GM19240 (cell line): ENCODE results near the gene PYROXD2.
A peak's percentile ranks its signal among the peaks of the same experiment; 100 is the strongest.
"Not testable (repeated sequence)": the region's sequence is repeated elsewhere in the genome, so short reads cannot be mapped to it uniquely, and the experiment has no call there.

Experiments
- DNase-seq: peaks from one replicate; pipeline ENCODE4 v3.0.0; 2011; ENCODE audit warnings: low spot score; ENCODE audit not compliant: insufficient read length

The PYROXD2 gene

DNA sequence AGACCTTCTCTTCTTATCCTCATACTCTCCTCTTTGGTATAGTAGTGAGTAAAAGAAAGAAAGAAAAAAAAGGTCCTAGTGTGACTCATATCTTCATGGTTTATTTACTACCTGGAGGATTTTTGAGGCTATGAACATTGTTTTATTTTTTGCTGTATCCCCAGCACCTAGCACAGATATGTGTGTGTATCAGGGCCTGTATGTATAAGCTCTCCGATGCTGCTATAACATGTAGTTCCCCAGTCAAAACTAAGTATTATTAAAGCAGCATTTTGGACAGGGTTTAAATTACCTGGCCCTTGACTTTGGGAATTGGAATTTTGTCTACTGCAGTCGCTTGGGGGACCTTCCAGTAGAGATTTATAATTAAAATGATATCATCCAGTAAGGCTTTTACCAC lies 46.3 kb downstream of the PYROXD2 start:
- DNase-seq: no peak

GRCh38 chr10:98367604-98368451 lies 47.2 kb downstream of the PYROXD2 start:
- DNase-seq: no peak

DNA sequence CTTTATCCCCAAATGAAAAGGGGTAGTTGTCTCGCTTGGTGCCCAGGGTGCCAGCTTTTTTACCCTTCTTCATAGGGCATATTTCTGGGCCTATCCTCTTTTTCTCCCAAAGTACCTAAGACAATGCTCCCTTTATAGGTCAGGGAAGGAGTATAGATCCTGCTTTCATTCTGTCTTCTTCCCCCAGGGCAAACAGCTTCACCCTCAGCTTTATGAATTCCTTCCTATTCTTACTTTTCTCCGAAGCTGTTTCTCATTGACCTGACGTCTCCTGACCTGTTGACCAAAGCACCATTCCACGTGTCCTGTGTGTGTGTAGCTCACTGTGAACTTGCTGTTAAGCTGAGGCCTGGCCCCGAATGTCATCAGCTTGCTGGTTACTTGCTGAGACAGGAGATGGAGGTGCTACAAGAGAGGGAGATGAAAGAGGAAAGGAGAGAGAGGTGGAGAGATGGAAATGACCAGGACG lies 48.9 kb downstream of the PYROXD2 start:
- DNase-seq: no peak

DNA sequence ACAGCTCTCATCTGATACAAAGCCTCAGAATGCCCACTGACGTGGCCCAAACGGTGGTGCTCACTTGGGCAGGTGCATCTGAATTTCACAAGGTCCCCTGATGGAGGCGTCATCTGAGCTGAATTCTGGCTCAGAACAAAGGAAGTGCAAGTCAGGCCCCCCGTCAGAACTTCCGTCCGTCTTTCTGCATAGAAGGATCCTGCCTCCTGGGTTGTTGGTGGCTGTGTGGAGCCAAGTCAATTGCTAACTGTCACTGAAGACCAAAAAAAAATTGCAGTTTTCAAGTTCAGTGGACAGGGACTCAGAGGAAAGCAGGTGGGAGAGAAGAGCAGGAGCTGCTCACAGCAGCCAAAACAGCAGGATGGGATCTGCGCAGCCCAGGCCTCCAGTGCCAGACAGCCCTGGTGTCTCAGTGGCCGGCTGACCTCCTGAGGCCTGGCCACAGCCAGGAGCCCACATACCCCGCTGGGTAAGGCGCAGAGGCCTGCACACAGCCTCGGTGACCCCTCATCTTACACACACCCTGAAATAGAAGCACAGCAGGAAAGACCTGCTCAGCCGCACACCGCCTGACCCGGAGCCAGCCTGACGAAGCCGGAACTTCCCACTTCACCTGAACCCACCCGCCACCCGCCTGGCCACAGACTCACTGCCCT lies 49.4 kb downstream of the PYROXD2 start:
- no peak for DNase-seq

- DNase-seq: no peak
These were observed 50.4 kb downstream of the PYROXD2 start for GRCh38 chr10:98364432-98365102.

- DNase-seq: no peak
These were observed 51.8 kb downstream of the PYROXD2 start for GRCh38 chr10:98363220-98363619.

DNA sequence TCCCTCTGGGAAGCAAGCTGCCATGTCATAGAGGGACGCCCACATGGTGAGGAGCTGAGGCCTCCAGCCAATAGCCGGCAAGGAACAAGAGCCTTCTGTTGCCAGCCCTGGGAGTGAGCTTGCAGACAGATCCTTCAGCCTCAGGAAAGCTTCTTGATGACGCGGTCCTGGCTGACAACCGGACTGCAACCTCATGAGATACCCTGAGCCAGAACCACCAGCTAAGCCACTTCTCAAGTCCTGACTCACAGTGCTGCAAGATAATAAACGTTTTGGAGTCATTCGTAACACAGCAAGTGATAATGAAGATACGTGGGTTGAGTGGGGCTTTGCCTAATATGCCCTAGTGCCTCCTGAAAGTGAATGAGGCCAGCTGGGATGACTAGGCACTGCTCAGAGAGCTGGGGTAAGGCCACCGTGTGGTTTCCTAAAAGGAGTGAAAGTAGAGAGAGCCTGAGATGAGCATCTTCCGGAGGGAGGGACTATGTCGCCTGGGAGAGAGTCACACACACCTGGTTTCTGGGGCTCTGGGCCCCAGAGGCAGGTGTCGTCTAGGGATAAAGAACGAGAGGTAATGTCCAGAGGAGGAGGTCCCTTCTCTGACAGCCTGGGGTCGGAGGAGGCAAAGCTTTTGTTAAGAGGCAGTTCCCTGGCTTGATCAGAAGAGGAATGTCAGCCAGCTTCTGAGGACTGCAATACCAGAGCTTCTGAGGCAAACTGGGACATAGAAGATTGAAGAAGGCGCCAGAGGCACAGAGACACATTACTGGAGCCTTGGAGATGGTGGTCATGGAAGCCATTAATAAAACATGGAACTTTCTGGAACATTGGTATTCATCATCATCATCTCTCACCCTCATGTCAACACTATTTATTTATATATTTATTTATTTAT lies 53.6 kb downstream of the PYROXD2 start:
- DNase-seq: peak; percentile 64

GRCh38 chr10:98357194-98357822 lies 57.7 kb downstream of the PYROXD2 start:
- no peak for DNase-seq

DNA sequence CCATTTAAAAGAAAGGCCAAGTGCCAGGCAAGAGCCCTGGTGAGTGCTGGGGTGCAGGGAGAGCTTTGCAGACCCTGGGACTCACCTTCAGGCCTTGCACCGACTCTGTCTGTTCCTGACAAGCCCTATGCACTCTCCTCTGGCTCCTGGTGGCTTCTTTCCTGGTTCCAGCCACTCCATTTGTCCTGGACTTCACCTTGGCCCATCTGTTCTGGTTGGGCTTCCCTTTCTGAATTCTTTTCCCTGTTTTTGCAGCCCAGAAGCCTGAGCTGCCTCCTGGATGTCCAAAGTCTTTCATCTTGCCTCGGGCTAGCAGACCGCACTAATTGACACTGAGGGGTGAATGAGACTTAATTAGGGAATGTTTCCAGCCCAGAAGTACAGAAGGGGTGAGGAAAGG lies 60.5 kb downstream of the PYROXD2 start:
- DNase-seq: no peak

DNA sequence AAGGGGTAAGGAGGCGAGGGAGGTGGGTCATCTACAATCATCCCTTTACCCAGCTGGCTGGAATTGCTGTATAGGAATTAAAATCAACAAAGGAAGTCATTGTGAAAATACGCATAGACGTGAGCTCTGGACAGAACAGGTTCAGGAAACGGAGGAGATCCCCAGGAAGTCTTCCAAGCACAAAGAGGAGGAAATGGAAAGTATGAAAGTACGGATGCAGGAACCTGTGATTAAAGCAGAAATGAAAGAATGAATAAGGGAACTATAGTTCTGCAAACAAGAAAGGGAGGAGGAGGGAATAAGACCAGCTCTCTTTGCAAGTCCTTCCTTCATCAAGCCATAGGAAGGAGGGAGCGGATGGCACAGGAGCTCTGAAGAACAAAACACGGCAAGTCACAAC lies 61.8 kb downstream of the PYROXD2 start:
- DNase-seq: no peak

GRCh38 chr10:98351831-98352402 lies 63.1 kb downstream of the PYROXD2 start:
- DNase-seq: no peak

- DNase-seq: no peak
These were observed 65.5 kb downstream of the PYROXD2 start for GRCh38 chr10:98349508-98349922.

GRCh38 chr10:98346847-98347246 lies 68.1 kb downstream of the PYROXD2 start:
- DNase-seq: no peak

GRCh38 chr10:98344589-98345038 lies 70.4 kb downstream of the PYROXD2 start:
- no peak for DNase-seq

DNA sequence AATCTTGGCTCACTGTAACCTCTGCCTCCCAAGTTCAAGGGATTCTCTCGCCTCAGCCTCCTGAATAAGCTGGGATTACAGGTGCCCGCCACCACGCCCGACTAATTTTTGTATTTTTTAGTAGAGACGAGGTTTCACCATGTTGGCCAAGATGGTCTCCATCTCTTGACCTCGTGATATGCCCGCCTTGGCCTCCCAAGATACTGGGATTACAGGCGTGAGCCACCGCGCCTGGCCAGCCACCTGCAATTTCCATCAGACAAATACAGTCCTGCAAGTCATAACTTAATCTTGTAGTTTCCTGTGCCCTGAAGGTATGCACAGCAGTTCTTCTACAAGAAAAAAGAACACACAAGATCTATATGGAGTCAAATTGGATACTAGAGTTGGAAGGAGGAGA lies 73.3 kb downstream of the PYROXD2 start:
- not testable (repeated sequence) for DNase-seq

- DNase-seq: no peak
These were observed 74.1 kb downstream of the PYROXD2 start for GRCh38 chr10:98340940-98341310.

DNA sequence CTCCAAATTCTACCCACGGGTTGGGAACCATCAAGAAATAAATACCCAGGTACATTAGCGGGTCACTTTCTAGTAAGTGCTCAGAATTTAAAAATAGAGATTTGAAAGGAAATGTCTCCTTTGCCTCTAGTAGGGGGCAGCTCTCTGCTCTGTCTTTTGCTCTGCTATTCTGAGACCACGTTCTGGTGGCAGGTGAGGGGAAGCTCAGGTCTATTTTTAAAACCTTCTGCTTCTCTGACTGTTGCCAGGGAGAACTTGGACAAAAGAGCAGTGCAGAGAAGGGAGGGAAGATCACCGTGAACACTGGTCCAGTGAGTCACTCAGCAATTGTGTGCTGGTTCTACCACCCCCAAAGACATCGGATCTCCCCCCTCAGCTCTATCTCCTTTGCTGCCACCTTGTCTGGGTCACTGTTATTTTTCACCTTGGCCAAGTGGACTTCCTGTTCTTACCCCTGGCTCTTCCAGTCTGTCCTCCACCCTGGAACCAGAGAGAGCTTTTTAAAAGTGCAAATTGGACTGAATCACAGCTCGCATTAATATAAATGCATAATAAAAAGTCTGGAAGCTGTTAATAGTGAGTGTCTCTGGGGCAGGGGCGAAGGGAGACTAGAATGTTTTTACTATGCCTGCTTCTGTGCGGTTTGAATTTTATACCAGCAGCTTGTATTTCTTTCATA lies 74.6 kb downstream of the PYROXD2 start:
- DNase-seq: no peak

DNA sequence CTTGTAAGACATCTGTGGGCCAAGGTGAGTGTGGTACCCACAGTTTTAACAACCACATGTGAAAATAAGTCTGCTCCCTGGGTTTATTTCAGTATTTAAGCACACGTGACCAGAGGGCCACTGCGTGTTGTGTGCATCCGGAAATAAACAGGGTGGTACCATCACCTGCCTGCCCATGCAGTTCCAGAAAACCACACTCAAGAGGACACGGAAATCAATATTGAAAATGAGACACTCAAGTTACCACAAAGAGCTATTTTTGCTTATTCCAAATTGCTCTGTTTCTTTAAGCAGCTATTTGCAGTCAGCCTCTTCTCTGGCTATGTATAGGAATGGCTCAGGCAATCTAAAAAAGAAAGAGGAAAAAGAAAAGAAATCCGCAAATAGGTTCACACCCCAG lies 75.2 kb downstream of the PYROXD2 start:
- DNase-seq: peak; percentile 24

DNA sequence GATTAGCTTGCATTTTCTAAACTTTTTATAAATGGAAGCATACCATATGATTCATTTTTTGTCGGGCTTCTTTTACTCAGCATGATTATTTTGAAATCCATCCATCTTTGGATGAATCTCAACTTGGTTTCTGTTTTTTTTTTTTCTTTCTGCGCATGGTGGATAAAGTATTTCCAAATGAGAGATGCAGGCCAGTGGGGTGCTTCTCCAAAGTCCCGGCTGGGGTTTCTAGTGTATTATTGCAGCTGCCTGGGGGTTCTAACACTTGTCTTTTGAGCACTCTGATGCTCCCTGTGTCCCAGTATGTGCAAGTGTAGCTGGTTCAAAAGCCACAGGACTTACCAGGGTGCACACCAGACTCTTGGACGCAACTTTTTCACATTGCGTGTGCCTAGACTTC lies 76.1 kb downstream of the PYROXD2 start:
- DNase-seq: no peak

- no peak for DNase-seq
These were observed 76.7 kb downstream of the PYROXD2 start for GRCh38 chr10:98338318-98338717.
